ENCODE results near the gene P2RX4.

DNA sequence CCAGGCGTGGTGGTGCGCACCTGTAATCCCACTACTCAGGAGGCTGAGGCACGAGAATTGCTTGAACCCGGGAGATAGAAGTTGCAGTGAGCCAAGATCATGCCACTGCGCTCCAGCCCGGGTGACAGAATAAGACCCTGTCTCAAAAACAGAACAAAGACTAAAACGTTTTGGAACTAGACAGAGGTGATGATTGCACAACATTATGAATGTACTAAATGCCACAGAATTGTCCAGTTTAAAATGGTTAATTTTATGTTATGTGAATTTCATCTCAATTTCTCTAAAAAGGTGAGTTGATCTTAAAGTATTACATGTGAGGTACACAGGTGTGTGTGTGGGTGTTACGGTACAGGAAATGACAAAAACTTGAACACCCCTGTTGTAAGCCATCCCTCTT, 16.5 kb downstream of the P2RX4 start:
- TF ChIP-seq, protein P1, sequence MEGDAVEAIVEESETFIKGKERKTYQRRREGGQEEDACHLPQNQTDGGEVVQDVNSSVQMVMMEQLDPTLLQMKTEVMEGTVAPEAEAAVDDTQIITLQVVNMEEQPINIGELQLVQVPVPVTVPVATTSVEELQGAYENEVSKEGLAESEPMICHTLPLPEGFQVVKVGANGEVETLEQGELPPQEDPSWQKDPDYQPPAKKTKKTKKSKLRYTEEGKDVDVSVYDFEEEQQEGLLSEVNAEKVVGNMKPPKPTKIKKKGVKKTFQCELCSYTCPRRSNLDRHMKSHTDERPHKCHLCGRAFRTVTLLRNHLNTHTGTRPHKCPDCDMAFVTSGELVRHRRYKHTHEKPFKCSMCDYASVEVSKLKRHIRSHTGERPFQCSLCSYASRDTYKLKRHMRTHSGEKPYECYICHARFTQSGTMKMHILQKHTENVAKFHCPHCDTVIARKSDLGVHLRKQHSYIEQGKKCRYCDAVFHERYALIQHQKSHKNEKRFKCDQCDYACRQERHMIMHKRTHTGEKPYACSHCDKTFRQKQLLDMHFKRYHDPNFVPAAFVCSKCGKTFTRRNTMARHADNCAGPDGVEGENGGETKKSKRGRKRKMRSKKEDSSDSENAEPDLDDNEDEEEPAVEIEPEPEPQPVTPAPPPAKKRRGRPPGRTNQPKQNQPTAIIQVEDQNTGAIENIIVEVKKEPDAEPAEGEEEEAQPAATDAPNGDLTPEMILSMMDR (IDR thresholded peaks at IDR 0.05), result no peak
- no peak for TF ChIP-seq POLR2A (IDR thresholded peaks at IDR 0.05)

Data from adrenal gland (tissue), 5 donors.